HepG2 (cell line): ENCODE data around the gene SMIM1. TPM values are rescaled to one million over a fixed set of nuclear protein-coding genes. Genes with fewer than 3 reads are reported as not detected.

Experiments
- ATAC-seq: fragments of 200-7000 bp; cut with Tn5 transposase; 3 replicates; pipeline ENCODE4 v1.9.1; 2020; ENCODE audit warnings: mild to moderate bottlenecking, moderate library complexity
- BruUV-seq: library from RNA; stranded (reverse); fragments of 400-500 nt; replicated peaks from 2 replicates; lab custom pipeline; 2021; lab: Mats Ljungman, UMichigan
- CTCF ChIA-PET: fragments of 300-600 bp; formaldehyde crosslinking; extraction: SDS; loops from one replicate; lab custom pipeline; 2021; ENCODE audit warnings: low total read pairs, inconsistent platforms, low intra/inter-chr PET ratio; lab: Yijun Ruan, JAX
- POLR2A ChIA-PET: fragments of 350-600 bp; sonication (Branson Sonifier 250); formaldehyde crosslinking; loops from one replicate; lab custom pipeline; 2020; ENCODE audit warnings: antibody characterized with exemption, inconsistent platforms; lab: Yijun Ruan, JAX
- DNase-seq: peaks from one replicate; pipeline ENCODE4 v3.0.0-alpha.2; 2015; ENCODE audit warnings: low spot score
- FAIRE-seq: peaks from 3 replicates; lab custom pipeline; 2011; peaks lifted over from hg19 to GRCh38; lab: Jason Lieb, UNC
- H2AFZ ChIP-seq: one replicate; pipeline ENCODE4 v1.6.1; 2011; ENCODE audit warnings: low read length, inconsistent platforms
- H3K27ac ChIP-seq: fragments of 300-600 bp; 3 replicates; pipeline ENCODE4 v1.8.0; 2011; ENCODE audit warnings: mixed run types, mild to moderate bottlenecking, mixed read lengths, low read length, inconsistent platforms; ENCODE audit not compliant: insufficient read depth; ENCODE audit errors: extremely low read length
- H3K27me3 ChIP-seq, 2 experiments: fragments of 200-600 bp in 1 of 2; 2 replicates in 1 of 2; 3 replicates in 1 of 2; pipeline versions ENCODE4 v1.6.0 to v1.8.0; 2011; ENCODE audit warnings: low read length in 2 of 2, mild to moderate bottlenecking in 2 of 2, moderate library complexity in 2 of 2, inconsistent platforms in 1 of 2; ENCODE audit not compliant: insufficient read depth in 2 of 2, control insufficient read depth in 1 of 2
- H3K36me3 ChIP-seq, 2 experiments: fragments of 200-600 bp in 1 of 2; replicated peaks in 1 of 2; 2 replicates in 1 of 2; 3 replicates in 1 of 2; pipeline versions ENCODE4 v1.5.1 to v1.8.0; 2011; ENCODE audit warnings: low read length in 2 of 2, inconsistent platforms in 1 of 2; ENCODE audit not compliant: insufficient read depth in 2 of 2, control insufficient read depth in 1 of 2
- H3K4me1 ChIP-seq: 2 replicates; pipeline ENCODE4 v1.5.1; 2012; ENCODE audit warnings: low read length, inconsistent platforms; ENCODE audit not compliant: insufficient read depth
- H3K4me2 ChIP-seq: 2 replicates; pipeline ENCODE4 v1.6.0; 2011; ENCODE audit warnings: low read depth, low read length, inconsistent platforms
- H3K4me3 ChIP-seq, 3 experiments: fragments of 200-600 bp in 1 of 3; sonication (generic), shearing (Covaris generic) in 1 of 3; replicated peaks in 1 of 3; 2 replicates each; pipeline ENCODE4 v1.5.1; 2011 to 2016; ENCODE audit warnings: low read length in 3 of 3, inconsistent platforms in 2 of 3, low read depth in 2 of 3, mild to moderate bottlenecking in 2 of 3, control low read depth in 1 of 3, mixed read lengths in 1 of 3; ENCODE audit not compliant: insufficient read depth in 1 of 3
- H3K79me2 ChIP-seq: one replicate; pipeline ENCODE4 v1.6.1; 2011; ENCODE audit warnings: low read length, inconsistent platforms; ENCODE audit not compliant: insufficient read depth
- H3K9ac ChIP-seq: 2 replicates; pipeline ENCODE4 v1.6.0; 2011; ENCODE audit warnings: mild to moderate bottlenecking, low read depth, low read length, inconsistent platforms; ENCODE audit not compliant: insufficient read depth
- H3K9me3 ChIP-seq: 2 replicates; pipeline ENCODE4 v1.5.1; 2012; ENCODE audit warnings: mild to moderate bottlenecking, low read length
- H4K20me1 ChIP-seq: 2 replicates; pipeline ENCODE4 v1.6.0; 2011; ENCODE audit warnings: inconsistent platforms, mild to moderate bottlenecking, low read length, moderate library complexity; ENCODE audit not compliant: insufficient read depth
- AGO2 ChIP-seq: fragments of 200-400 bp; formaldehyde crosslinking; optimal IDR thresholded peaks from 2 replicates; pipeline ENCODE3; 2017; ENCODE audit warnings: mild to moderate bottlenecking, low read depth, low read length, moderate library complexity
- BORCS8-MEF2B ChIP-seq: sonication (generic); formaldehyde crosslinking; IDR thresholded peaks from 2 replicates; pipeline ENCODE4 v1.8.0; 2022; ENCODE audit warnings: mild to moderate bottlenecking, missing genetic modification reagents
- NFE2L2 ChIP-seq: fragments of 150-350 bp; IDR thresholded peaks from 2 replicates; pipeline ENCODE4 v1.6.1; 2014; ENCODE audit warnings: low read length
- ZC3H13 ChIP-seq: sonication (generic); formaldehyde crosslinking; IDR thresholded peaks from 2 replicates; pipeline ENCODE4 v1.8.1; 2023; ENCODE audit warnings: mild to moderate bottlenecking, missing genetic modification reagents, moderate library complexity
- ZMAT3 ChIP-seq: sonication (generic); formaldehyde crosslinking; conservative IDR thresholded peaks from 2 replicates; pipeline ENCODE4 v1.7.0; 2021; ENCODE audit warnings: missing genetic modification reagents
- ZNF235 ChIP-seq: sonication (generic); formaldehyde crosslinking; IDR thresholded peaks from 2 replicates; pipeline ENCODE4 v1.8.1; 2023; ENCODE audit warnings: mild to moderate bottlenecking, missing genetic modification reagents, borderline replicate concordance
- ZNF629 ChIP-seq: sonication (generic); formaldehyde crosslinking; conservative IDR thresholded peaks from 2 replicates; pipeline ENCODE4 v1.5.0; 2020; ENCODE audit warnings: missing genetic modification reagents
- WGBS: methylation state at CpG from one replicate; pipeline ENCODE4 v1.1.6; 2017; ENCODE audit warnings: low lambda C conversion rate; 5-methylcytosine and 5-hydroxymethylcytosine counted together
- in situ Hi-C: cut with HindIII; loops from 2 replicates; pipeline ENCODE4 v1.10.0; 2017; ENCODE audit warnings: low pct_unique_long_range_greater_than_20kb; ENCODE audit not compliant: extremely low pct_ligation_motif_present
- intact Hi-C: fragments of 100-400 bp; cut with micrococcal nuclease; formaldehyde crosslinking; loops from one replicate; pipeline ENCODE4 v1.10.0; 2022; ENCODE audit not compliant: unreplicated experiment
- polyA plus RNA-seq, 8 experiments: library from polyadenylated mRNA; depleted of rRNA in 3 of 8; stranded (reverse) in 7 of 8; unstranded in 1 of 8; fragments of >200 nt; fragmentation: Illumina TruSeq in 4 of 8; extraction: Trizol in 4 of 8; gene quantifications; 2 replicates each; pipeline versions ENCODE4 v1.2.1 to v1.2.3, GENCODE V29; 2011 to 2016; ENCODE audit warnings: low read depth in 4 of 8, missing spikeins in 1 of 8, mixed read lengths in 1 of 8; ENCODE audit not compliant: insufficient read depth in 1 of 8
- total RNA-seq, 5 experiments: library from RNA; depleted of rRNA; stranded (reverse); fragments of >200 nt; fragmentation: Illumina TruSeq; extraction: Trizol; gene quantifications; 2 replicates each; pipeline ENCODE4 v1.2.3, GENCODE V29; 2016; ENCODE audit warnings: low read depth in 1 of 5
- TF ChIP-seq, protein P1 (sequence below): sonication (generic); formaldehyde crosslinking; IDR thresholded peaks from 2 replicates; pipeline ENCODE4 v1.5.1; 2020; ENCODE audit warnings: mild to moderate bottlenecking, missing genetic modification reagents, borderline replicate concordance

The SMIM1 gene
- total and polyA plus RNA-seq, 2 of the 13 experiments (the other 11 are each of a cell fraction or from before 2014, with no cell fraction given): 12.4 to 56.3 TPM

DNA sequence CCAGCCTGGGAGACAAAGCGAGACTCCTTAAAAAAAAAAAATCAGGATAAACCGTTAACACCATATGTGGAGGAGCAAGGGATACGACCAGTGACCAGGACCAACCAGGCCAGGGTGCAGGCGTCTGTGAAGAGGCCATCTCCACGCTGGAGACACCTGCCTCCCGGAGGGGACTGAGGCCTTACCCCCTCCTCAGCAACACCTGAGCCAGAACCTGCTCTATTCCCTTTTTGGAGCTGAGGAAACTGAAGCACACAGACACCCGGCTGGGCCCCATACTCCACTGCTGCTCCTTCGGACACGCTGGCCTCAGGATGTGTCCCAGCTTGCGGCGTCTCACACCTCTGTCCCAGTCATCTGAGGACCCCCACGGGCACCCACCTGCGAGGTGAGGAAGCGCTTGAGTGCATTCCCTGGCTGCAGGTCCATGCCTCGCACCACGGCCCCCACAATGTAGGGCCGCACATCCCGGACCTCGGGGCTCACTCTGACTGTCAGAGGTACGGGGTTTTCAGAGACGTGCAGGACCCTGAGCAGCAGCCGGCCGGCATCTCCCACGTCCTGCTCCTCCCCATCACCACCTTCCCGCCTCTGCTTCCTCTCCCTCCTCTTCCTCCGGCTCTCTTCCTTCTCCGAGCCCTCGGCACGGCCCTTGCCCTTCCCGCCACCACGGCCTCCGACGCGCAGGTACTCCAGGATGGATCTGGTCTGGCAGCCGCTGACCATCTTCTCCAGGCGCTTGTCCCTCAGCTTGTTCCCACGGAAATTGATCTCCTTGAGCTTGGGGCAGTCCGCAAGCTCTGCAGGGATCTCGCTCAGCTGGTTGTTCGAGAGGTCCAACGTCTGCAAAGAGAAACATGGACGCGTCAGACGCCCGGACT is 14.2 kb downstream of the SMIM1 start:
- no peaks in the 10 kb centered on the region for H3K27me3 ChIP-seq
- H3K27ac ChIP-seq: no peak overlapping the region
- BruUV-seq: no TSS peak
- 0 out of 2 replicates have a peak, but pooled peaks cover 2% of the 10 kb centered on the region for H4K20me1 ChIP-seq
- ChIA-PET POLR2A (interaction anchor here (1.0 to 2.4 kb wide), 4 partner anchors 9 to 15 kb away, joined by 3 to 15 read pairs (median 8); partner anchors contain the start of gene LRRC47), CTCF (interaction anchor here (1.0 kb wide), 1 partner anchor 11 kb away, joined by 3 read pairs; no protein-coding TSS in a partner anchor)
- FAIRE-seq: no peak
- intact Hi-C loops: no loop called here
- H3K36me3 ChIP-seq: peaks cover 18 to 54% of the 10 kb centered on the region in 2 experiments
- no peak overlapping the region for H3K9ac ChIP-seq
- no peak overlapping the region for H3K4me2 ChIP-seq
- in situ Hi-C loops: no loop called here
- WGBS: 97% methylated on average over 37 of the region's 45 CpGs
- no peaks in the 10 kb centered on the region for H3K9me3 ChIP-seq
- peaks cover 25% of the 10 kb centered on the region for H3K4me1 ChIP-seq
- H2AFZ ChIP-seq: no peak overlapping the region
- no peak overlapping the region for H3K4me3 ChIP-seq
- no peak for TF ChIP-seq ZNF629 (CRISPR knock-in tag)
- TF ChIP-seq ZMAT3: no peak
- no peak for TF ChIP-seq BORCS8-MEF2B (CRISPR knock-in tag)
- 0 out of 2 replicates have a peak, but pooled peaks have one; percentile 36 for TF ChIP-seq ZC3H13
- peak; percentile 68 for TF ChIP-seq AGO2
- TF ChIP-seq, protein P1, sequence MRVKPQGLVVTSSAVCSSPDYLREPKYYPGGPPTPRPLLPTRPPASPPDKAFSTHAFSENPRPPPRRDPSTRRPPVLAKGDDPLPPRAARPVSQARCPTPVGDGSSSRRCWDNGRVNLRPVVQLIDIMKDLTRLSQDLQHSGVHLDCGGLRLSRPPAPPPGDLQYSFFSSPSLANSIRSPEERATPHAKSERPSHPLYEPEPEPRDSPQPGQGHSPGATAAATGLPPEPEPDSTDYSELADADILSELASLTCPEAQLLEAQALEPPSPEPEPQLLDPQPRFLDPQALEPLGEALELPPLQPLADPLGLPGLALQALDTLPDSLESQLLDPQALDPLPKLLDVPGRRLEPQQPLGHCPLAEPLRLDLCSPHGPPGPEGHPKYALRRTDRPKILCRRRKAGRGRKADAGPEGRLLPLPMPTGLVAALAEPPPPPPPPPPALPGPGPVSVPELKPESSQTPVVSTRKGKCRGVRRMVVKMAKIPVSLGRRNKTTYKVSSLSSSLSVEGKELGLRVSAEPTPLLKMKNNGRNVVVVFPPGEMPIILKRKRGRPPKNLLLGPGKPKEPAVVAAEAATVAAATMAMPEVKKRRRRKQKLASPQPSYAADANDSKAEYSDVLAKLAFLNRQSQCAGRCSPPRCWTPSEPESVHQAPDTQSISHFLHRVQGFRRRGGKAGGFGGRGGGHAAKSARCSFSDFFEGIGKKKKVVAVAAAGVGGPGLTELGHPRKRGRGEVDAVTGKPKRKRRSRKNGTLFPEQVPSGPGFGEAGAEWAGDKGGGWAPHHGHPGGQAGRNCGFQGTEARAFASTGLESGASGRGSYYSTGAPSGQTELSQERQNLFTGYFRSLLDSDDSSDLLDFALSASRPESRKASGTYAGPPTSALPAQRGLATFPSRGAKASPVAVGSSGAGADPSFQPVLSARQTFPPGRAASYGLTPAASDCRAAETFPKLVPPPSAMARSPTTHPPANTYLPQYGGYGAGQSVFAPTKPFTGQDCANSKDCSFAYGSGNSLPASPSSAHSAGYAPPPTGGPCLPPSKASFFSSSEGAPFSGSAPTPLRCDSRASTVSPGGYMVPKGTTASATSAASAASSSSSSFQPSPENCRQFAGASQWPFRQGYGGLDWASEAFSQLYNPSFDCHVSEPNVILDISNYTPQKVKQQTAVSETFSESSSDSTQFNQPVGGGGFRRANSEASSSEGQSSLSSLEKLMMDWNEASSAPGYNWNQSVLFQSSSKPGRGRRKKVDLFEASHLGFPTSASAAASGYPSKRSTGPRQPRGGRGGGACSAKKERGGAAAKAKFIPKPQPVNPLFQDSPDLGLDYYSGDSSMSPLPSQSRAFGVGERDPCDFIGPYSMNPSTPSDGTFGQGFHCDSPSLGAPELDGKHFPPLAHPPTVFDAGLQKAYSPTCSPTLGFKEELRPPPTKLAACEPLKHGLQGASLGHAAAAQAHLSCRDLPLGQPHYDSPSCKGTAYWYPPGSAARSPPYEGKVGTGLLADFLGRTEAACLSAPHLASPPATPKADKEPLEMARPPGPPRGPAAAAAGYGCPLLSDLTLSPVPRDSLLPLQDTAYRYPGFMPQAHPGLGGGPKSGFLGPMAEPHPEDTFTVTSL (CRISPR knock-in tag): no peak
- TF ChIP-seq NFE2L2: no peak
- TF ChIP-seq ZNF235: no peak
- TF ChIP-seq, all 625 proteins: peak for 2
- no peak for DNase-seq
- peaks cover 18% of the 10 kb centered on the region for H3K79me2 ChIP-seq
- no peak for ATAC-seq
